AG08396 (cell line): ENCODE results near the gene SPHK1.

Experiments used
- DNase-seq: peaks from one replicate; pipeline ENCODE4 v3.0.0; 2012; ENCODE audit warnings: low spot score, mixed read lengths

The SPHK1 gene

GRCh38 chr17:76363107-76363842, 21.1 kb upstream of the SPHK1 start:
- no peak for DNase-seq

DNA sequence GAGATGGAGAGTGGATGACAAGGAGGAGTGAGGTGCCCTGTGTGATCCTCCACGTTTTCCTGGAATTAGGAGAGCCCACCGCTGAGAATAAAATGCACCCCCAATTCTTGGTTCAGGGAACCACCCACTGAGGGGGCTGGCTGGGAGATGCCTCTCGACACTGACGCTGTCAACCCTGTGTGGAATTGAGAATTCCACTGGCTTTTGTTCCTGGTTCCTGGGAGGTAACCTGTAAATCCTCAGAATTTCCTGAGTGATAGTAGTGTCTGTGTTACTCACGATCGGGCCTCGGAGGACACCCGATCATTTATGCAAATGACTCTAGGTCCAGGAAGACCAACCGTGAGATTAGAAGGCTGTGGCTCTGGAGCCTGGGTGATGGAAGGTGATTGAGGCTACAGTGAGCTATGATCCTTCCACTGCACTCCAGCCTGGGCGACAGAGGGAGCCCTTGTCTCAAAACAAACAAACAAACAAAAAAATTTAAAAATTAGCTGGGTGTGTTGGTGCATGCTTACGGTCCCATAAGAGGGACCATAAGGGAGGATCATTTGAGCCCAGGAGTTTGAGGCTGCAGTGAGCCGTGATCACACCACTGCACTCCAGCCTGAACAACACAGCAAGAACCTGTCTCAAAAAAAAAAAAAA, 19.0 kb upstream of the SPHK1 start:
- no peak for DNase-seq

- no peak for DNase-seq
Observed at GRCh38 chr17:76366247-76366646, 18.2 kb upstream of the SPHK1 start.

GRCh38 chr17:76367642-76368041, 16.8 kb upstream of the SPHK1 start:
- no peak for DNase-seq

- DNase-seq: no peak
Observed at GRCh38 chr17:76368545-76368944, 15.9 kb upstream of the SPHK1 start.

DNA sequence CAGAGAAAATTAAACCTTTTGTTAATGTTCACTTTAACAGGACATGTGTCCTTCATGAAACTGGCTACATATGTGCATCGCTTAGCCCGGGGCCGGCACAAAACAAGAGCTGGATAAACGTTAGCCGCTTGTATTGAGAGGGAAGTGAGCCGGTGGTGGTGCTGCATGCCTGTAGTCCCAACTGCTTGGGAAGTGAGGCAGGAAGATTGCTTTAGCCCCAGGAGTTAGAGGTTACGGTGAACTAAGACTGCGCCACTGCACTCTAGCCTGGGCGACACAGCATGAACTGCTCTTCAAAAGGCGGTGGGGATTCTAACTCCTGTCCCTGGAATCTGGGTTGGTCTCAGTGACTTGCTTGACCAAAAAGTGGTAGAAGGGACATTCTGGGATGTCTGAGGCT, 15.0 kb upstream of the SPHK1 start:
- DNase-seq: no peak

DNA sequence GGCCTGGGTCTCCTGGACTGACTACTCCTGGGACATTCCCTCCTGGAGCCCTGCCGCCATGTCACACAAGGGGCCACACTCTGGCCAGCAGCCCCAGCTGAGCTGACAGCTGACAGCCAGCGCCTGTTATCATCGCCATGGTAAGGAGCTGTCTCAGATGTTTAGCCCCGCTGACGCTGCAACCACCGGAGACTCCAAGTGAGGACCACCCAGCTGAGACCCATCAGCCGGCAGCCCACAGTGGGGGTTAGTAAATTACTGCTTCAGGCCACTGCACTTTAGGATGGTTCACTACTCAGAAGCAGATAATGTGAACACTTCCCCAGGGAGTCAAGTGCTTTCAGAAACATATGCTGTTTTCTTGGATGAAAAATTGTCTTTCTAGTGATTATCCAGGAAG, 14.6 kb upstream of the SPHK1 start:
- DNase-seq: no peak

DNA sequence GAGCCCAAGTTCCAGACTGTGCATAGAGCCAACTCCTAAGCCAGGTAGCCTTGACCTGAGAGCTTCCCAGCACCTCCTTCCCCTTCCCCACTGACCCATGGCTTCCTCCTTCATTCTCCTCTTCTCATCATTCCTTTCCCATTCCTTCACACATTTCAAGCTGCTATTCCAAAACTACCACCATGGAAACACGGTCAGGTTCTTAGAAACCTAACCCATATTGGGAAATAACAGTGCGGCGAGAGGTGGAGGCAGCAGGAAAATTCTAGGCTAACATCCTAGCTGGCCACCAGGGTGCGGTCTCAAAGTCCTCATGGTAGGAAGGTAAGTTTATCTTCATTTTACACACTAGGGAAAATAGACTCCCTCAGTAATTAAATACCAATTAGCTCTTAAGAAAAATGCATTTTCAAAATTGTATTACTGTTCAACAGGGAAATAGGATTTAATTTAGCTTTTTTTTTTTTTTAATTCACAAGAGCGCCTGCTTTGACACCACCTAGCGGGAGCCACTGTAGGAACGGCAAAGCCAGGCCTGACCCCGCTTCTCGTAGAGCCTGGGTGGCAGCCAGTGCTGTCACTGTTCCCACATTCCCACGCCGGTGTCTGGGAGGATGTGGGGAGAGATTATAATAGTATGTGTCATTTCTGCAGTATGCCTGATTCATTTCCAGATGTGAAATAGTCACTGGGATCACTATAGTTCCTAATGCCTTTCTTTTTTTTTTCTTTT, 14.0 kb upstream of the SPHK1 start:
- DNase-seq: peak; percentile 93

DNA sequence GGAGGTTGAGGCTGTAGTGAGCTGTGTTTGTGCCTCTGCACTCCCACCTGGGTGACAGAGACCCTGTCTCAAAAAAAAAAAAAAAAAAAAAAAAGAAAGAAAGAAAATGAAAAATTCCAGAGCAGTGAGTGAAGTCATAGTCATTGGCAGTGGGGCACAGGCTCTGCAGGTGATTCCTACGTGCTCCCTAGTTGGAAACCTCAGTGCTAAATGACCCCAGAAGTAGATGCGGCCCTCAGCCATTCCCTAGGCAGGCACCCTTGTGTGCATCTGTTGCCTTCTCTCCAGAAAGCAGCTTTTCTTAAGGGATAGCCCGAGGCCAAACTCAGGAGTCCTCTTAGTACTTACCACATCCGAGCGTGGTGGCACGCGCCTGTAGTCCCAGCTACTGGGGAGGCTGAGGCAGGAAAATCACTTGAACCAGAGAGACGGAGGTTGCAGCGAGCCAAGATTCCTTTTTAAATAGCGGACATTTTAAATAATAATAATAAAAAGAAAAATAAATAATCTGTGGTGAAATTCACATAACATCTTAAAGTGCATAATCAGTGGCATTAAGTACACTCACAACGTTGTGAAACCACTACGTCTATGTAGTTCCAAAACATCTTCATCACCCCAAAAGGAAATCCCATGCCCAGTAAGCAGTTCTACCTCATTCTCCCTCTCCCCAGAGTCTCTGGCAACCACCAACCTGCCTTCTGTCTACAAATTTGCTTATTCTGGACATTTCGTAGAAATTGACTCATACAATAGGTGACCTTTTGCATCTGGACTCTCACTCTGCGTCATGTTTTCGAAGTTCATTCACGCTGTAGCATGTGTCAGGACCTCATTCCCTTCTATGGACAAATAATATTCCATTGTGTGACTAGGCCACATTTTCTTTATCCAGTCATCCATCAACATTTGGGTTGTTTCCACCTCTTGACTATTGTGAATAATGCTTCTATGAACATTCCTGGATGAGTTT, 12.5 kb upstream of the SPHK1 start:
- DNase-seq: peak; percentile 55

DNA sequence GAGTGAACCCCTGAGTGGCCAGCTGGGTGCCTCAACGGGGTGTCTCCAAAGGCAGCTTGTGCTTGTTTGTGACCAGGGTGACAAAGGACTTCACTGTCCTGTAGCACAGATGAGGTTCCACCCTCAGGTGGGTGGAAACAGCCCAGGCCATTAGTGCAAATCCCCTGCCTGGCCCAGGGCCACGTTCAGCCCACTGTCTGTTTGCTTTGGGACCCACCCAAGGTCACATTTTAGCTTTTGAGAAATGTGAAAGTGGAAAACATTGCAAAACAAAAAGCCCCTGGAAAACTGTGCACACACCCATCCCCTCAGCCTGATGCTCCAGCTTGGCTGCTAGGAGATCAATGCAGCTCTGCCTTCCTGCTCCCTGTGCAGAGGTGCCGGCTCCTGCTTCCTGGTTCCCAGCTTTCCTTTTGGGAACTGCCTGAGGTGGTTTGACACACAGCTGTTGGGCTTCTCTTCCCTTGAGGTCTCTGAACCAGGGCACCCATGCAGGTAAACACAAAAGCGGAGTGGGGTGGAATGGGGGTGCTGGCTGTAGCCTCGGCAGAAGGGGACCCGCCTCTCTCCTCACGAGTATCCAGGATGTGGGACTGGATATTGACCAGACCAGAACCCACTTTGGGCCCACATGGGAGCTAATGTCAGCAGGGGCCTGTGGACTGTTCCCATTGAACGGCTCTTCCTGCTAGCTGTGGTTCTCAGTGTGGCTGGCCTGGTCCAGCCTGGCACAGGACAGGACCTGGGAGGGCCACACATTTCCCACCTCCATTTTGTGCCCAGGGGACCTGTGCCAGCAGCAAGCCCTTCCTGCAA, 7.9 kb upstream of the SPHK1 start:
- no peak for DNase-seq

DNA sequence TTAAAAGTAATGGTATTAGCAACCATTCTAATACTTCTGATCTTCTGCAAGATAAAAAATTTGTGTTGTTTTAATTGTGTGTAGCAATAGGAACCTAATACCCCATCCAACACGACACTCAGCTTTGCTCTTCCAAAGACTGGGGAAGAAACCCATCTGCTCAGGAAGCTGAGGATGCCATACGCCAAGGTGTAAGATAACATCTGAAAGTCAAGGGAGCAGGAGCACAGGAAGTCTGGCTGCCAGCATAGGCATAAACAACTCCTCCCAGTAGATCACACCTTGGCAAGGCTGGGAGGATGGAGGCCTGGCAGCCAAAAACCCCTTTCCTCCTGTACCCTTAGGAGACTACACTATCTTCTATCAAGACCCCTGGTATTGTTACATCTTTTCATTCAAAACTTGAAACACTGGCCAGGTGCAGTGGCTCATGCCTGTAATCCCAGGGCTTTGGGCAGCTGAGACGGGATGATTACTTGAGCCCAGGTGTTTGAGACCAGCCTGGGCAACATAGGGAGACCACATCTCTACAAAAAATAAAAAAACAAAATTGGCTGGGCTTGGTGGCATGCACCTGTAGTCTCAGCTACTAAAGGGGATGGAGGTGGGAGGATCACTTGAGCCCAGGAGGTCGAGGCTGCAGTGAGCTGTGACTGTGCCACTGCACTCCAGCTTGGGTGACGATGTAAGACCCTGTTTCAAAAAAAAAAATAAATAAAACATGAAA, 5.7 kb upstream of the SPHK1 start:
- no peak for DNase-seq

GRCh38 chr17:76379275-76379641, 5.2 kb upstream of the SPHK1 start:
- DNase-seq: no peak

DNA sequence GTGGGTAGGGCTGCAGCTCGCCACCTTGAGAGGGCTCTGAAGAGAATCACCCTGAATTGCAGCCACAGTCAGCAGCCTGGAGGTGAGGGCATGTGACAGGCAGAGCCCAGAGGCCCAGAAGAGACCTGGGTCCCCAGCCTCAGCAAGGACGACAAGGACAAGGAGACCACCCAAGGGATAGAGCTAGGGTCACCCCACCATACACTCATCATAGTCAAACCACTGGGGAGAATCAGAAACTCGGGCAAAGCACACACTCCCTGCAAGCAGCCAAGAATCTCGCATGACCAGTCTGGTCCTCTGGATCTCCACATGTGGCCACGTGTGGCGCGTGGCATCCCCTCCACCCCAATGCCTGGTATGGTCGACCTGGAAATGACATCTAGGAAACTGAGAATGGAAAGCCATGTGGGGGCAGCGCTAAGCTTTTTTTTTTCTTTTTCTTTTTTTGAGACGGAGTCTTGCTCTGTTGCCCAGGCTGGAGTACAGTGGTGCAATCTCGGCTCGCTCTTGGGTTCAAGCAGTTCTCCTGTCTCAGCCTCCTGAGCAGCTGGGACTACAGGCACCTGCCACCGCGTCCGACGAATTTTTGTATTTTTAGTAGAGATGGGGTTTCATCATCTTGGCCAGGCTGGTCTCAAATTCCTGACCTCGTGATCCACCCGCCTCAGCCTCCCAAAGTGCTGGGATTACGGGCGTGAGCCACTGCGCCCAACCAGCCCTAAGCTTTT, 4.6 kb upstream of the SPHK1 start:
- no peak for DNase-seq

DNA sequence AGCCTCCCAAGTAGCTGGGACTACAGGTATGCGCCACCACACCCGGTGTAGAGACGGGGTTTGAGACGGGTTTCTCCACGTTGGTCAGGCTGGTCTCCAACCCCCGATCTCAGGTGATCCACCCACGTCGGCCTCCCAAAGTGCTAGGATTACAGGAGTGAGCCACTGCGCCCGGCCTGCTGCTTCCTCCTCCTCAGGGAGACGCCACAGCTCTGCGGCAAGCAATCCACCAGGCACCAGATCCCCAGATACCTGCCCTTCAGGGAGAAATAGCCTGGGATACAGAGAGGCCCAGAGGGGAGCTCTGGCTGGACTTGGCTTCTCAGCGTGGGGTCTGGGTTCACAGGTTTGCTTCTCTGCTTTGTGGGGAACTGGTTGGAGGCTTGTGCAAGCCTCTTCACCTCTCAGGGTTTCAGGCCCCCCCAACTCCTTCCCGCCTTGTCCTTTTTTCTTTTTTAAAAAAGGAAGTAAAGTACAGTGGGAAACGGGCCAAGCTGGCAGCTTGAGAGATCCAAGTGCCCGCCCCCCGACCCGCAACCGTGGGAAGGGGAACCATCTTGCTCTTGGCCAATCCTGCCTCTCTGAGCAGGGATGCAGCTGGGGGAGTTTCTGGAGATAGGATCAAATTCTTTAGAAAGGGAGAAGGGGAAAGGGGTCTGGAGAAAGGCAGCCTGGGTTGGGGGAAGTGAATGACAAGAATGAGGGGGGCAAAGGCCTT, 2.6 kb upstream of the SPHK1 start:
- no peak for DNase-seq

DNA sequence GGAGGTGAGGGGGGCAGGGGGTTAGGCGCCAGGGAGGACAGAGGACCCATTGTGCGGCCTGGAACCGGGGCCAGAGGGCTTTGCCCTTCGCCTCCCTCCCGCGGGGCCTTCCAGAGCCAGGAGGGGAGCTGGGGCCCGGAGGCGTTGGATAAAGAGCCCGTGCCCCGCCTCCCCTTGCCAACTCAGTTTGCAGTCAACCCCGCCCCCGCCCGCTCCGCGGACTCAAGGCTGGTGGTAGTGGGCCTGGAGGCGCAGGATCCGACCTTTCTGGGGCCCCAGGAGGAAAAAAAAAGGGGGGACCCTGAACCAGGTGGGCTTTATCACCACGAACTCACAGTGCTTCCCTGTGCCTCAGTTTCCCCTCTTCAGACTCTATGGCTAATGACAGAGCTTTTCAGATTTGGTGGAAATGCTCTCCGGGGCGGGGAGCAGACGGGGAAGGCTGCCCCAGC, 2.0 kb upstream of the SPHK1 start:
- no peak for DNase-seq

DNA sequence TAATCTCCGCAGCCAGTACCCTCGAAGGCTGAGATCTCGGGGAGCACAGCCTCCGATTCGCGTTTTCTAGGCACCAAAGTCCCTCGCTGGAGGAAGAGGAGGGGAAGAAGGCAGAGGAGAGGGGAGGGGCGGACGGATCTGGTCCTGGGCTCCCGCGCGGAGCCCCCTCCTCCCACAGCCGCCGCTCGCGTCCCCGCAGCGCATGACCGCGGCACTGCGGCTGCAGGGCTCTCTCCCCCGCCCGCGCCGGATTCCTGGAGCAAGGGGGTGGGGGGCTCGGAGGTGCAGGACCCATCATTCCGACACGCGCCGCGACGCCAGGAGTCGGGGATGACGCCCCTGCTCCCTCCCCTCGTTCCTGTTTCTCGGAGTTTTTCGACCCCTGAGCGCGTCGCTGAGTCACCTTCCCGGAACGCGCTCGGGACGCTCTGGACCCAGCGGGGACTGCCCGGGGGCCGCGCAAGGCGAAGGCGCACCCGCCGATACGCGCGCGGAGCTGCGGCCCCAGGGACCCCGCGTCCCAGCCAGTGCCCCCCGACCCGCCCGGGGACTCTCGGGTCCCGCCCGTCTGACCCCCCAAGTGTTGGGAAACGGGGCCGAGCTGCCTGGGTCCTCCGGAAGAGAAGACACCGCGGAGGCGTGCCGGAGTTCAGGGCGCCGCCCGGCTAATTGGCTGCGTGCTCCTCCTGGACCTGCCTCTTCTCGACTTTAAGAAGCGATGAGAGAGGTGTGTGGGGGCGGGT, 1.4 kb upstream of the SPHK1 start:
- DNase-seq: peak; percentile 84

DNA sequence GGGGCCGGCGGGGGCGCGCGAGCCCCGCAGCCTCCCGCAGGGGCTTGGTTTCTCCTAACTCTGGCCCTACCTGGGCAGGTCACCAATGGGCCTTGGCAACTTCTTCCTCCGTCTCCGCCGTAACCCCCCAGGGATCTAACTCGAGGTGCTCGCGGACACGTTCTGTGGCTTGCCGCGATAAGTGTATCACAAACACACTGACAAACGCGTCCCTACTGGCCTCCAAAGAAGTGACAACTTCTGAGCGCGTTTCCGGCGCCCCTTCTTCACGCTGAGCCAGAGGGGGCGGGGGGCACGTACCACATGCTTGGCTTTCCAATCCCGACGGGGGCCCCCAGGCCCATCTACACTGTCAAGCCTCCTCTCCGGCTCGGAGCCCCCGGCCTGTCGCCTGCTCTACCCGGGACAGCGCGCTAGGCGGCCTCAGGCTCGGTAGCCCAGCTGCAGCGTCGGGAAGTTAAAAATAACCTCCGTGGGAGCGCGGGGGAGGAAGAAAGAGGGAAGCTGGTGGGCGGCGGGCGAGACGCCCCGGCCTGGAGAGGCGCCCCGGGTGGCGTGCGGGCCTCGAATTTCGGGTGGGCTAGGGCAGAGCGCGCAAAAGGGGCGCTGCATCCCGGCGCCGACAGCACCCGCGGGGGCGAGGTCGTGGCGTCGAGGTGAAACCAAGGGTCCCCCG, 725 bp upstream of the SPHK1 start:
- DNase-seq: peak; percentile 76
